Measurements from ENCODE around the gene RNF207. TPM values are rescaled to one million over a fixed set of nuclear protein-coding genes. Genes with fewer than 3 reads are reported as not detected.

Gene RNF207
- total and polyA plus RNA-seq, 2 of the 13 experiments (the other 11 are each of a cell fraction or from before 2014, with no cell fraction given) = 9.8 to 15.9 TPM

GRCh38 chr1:6259491-6260362 lies 53.8 kb downstream of the RNF207 start (continued):
- TF ChIP-seq ZNF512B (CRISPR knock-in tag; IDR thresholded peaks at IDR 0.05; ENCODE audit: borderline replicate concordance) (no peak), TGIF2 (CRISPR knock-in tag; IDR thresholded peaks at IDR 0.05) (no peak), ZNF558 (CRISPR knock-in tag; IDR thresholded peaks at IDR 0.05; ENCODE audit: borderline replicate concordance) (no peak), FOSL2 (CRISPR knock-in tag; IDR thresholded peaks at IDR 0.05) (0 out of 2 replicates have a peak, but pooled peaks have one; percentile 11), CEBPB (IDR thresholded peaks at IDR 0.05; ENCODE audit: borderline replicate concordance, low read depth, low read length) (peak; percentile 99)
- TF ChIP-seq, protein P1, sequence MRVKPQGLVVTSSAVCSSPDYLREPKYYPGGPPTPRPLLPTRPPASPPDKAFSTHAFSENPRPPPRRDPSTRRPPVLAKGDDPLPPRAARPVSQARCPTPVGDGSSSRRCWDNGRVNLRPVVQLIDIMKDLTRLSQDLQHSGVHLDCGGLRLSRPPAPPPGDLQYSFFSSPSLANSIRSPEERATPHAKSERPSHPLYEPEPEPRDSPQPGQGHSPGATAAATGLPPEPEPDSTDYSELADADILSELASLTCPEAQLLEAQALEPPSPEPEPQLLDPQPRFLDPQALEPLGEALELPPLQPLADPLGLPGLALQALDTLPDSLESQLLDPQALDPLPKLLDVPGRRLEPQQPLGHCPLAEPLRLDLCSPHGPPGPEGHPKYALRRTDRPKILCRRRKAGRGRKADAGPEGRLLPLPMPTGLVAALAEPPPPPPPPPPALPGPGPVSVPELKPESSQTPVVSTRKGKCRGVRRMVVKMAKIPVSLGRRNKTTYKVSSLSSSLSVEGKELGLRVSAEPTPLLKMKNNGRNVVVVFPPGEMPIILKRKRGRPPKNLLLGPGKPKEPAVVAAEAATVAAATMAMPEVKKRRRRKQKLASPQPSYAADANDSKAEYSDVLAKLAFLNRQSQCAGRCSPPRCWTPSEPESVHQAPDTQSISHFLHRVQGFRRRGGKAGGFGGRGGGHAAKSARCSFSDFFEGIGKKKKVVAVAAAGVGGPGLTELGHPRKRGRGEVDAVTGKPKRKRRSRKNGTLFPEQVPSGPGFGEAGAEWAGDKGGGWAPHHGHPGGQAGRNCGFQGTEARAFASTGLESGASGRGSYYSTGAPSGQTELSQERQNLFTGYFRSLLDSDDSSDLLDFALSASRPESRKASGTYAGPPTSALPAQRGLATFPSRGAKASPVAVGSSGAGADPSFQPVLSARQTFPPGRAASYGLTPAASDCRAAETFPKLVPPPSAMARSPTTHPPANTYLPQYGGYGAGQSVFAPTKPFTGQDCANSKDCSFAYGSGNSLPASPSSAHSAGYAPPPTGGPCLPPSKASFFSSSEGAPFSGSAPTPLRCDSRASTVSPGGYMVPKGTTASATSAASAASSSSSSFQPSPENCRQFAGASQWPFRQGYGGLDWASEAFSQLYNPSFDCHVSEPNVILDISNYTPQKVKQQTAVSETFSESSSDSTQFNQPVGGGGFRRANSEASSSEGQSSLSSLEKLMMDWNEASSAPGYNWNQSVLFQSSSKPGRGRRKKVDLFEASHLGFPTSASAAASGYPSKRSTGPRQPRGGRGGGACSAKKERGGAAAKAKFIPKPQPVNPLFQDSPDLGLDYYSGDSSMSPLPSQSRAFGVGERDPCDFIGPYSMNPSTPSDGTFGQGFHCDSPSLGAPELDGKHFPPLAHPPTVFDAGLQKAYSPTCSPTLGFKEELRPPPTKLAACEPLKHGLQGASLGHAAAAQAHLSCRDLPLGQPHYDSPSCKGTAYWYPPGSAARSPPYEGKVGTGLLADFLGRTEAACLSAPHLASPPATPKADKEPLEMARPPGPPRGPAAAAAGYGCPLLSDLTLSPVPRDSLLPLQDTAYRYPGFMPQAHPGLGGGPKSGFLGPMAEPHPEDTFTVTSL (CRISPR knock-in tag; IDR thresholded peaks at IDR 0.05; ENCODE audit: borderline replicate concordance) = no peak
